Astrocyte of the spinal cord (primary cell): ENCODE results near the gene RIMS1.

Experiments
- DNase-seq: peaks from one replicate; pipeline ENCODE4 v3.0.0; 2011; ENCODE audit warnings: low read depth, low spot score
- H3K4me3 ChIP-seq: 2 replicates; pipeline ENCODE4 v1.5.1; 2011; ENCODE audit warnings: low read depth, mild to moderate bottlenecking, low read length, moderate library complexity
- in situ Hi-C: cut with HindIII; loops from 2 replicates; pipeline ENCODE4 v1.10.0; 2017; ENCODE audit warnings: low sequenced_read_pairs
- TF ChIP-seq, protein P1 (sequence below): IDR thresholded peaks from 2 replicates; pipeline ENCODE4 v1.5.1; 2012; ENCODE audit warnings: low read depth, mild to moderate bottlenecking, low read length, inconsistent platforms

RIMS1 gene

DNA sequence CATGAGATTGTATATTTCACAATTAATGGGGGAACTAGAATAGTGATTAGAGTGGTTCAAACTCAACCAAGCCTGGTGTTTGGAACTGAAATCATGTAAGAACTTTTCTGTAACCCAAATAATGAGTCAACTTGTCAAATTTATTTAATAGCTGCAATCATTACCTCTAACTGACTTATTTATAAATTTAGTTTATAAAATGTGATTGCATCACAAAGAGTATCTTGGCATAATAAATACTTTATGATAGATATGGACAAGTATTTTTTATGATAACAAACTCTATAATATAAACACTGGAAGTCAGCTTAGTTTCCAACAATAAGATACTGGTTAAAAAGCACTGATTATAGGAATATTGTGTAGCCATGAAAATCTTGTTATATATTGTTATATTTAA lies 319.1 kb downstream of the RIMS1 start:
- no peak overlapping the region for H3K4me3 ChIP-seq
- no peak for DNase-seq
- TF ChIP-seq, protein P1, sequence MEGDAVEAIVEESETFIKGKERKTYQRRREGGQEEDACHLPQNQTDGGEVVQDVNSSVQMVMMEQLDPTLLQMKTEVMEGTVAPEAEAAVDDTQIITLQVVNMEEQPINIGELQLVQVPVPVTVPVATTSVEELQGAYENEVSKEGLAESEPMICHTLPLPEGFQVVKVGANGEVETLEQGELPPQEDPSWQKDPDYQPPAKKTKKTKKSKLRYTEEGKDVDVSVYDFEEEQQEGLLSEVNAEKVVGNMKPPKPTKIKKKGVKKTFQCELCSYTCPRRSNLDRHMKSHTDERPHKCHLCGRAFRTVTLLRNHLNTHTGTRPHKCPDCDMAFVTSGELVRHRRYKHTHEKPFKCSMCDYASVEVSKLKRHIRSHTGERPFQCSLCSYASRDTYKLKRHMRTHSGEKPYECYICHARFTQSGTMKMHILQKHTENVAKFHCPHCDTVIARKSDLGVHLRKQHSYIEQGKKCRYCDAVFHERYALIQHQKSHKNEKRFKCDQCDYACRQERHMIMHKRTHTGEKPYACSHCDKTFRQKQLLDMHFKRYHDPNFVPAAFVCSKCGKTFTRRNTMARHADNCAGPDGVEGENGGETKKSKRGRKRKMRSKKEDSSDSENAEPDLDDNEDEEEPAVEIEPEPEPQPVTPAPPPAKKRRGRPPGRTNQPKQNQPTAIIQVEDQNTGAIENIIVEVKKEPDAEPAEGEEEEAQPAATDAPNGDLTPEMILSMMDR: no peak
- in situ Hi-C loops: no loop called here

DNA sequence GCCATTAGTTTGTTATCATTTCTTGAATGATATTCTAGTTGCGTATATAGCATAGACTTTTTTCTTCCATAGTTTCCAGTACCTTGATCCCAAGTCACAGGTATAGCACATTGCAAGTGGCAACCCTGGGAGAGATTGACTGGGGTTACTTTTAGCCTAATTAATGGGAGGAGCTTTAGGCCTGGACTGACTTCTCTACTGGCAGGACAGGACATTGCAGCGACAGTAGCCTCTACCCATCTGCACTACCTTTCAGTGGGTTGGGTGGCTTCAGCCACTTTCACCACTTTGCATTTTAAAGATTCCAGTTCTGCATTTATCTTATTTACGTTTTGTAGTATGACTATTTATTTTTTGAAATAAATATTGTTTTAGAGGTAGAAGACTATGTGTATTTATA lies 320.3 kb downstream of the RIMS1 start:
- no peak overlapping the region for H3K4me3 ChIP-seq
- no peak for DNase-seq
- in situ Hi-C loops: no loop called here
- TF ChIP-seq, protein P1: no peak

DNA sequence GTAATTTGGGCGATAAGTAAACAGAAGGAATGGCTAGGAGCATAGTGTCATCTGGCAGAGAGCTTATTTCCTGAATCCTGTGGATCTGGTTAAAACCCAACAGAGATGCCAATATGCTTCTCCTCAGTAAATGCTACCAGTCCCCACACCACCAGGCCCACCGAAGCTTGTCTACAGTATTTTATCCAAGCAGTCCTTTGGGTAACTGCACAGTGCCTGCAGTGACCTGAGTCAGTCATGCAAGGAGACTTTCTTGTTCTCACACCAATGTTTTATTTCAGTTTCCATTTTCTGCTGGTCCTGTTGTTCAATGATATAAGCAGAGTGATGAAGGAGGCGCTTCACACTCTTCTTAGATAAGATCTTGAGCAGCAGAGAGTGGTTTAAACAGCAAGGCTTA lies 326.3 kb downstream of the RIMS1 start:
- DNase-seq: no peak
- no peak overlapping the region for H3K4me3 ChIP-seq
- in situ Hi-C loops: no loop called here
- TF ChIP-seq, protein P1: no peak

DNA sequence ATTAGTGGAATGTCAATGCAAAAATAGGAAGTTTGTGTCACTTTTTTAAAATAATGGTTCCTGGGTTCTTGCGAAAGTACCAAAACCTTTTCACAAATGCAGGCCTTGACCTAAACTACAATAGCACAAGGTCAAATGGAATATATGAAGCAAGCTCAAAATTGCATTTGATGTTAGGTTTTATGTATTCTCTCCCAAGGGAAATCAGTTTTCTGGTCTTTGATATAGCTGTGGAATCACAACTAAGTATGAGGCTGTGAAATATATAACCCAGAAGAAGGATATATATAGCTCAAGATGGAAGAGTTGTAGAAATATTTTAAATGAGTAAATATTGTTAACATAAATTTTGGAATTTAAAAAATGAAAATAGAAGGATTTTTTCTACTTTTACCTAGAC lies 327.3 kb downstream of the RIMS1 start:
- no peak overlapping the region for H3K4me3 ChIP-seq
- TF ChIP-seq, protein P1: no peak
- DNase-seq: no peak
- in situ Hi-C loops: no loop called here

DNA sequence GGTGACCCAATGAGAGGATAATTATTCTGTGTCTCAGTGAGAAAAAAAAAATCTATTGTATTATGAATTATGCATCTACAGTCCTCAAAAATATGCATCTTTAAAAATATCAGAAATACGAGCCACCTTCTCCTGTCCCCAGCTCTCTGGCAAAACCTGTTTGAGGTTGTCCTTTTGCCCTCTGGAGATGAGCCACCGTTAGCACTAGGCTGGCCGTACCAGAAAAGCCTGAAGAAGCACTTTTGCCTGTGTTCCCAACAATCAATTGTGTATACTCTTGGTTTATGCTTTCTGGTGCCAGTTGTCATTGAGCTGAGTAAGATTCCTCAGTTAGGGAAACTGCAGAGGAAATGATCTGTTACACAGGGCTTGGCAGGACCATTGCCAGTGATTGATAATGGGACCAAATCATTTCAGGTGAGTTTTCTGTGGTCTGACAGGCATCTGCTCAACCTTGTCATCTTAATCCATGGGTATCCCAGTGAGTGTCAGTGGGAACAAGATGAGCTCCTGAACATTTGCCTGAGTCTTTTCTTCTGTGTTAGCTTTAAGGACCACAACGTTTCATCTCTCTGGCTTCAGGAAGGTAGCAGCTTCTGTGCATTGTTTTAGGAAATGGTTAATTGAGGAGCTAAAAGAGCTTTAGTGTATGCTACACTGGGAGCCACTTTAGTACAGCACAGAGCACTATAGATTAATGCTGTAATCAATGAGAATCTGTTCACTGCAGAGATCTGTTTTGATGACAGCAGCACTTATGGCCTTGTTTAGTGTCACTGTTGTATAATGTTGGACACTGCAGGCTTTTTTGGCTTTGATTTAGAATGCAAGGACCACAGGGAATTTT lies 330.1 kb downstream of the RIMS1 start:
- DNase-seq: no peak
- in situ Hi-C loops: no loop called here

DNA sequence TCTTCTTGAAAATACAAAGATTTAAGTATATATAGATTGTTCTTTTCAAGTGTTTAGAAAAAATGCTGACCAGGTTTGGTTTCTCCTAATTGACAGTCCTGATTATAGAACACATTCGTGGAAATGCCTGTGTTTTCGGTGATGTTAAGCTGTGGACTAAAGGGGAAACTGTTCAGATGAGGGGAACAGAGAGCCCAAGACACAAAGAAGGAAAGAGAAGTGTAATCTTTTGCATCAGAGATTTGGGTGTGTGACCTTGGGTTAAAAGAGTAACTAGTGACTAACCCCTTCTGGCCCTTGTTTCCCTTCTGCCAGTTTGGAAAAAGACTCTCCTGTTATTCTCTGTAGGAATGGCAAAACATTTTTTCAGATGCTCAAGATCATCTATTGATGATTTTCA lies 331.3 kb downstream of the RIMS1 start:
- no peak overlapping the region for H3K4me3 ChIP-seq
- in situ Hi-C loops: no loop called here
- TF ChIP-seq, protein P1: no peak
- DNase-seq: no peak

More for the DNA sequence above, 330.1 kb downstream of the RIMS1 start:
- TF ChIP-seq, protein P1: no peak
- no peak overlapping the region for H3K4me3 ChIP-seq
